ENCODE results near the gene LILRA6.
"Not testable (repeated sequence)": the region's sequence is repeated elsewhere in the genome, so short reads cannot be mapped to it uniquely, and the experiment has no call there.

Gene LILRA6

GRCh38 chr19:54282686-54283470, 40.3 kb upstream of the LILRA6 start:
- H3K27ac ChIP-seq (ENCODE audit: low read depth, low read length), result no peak overlapping the region
- no peak overlapping the region for H3K23ac ChIP-seq (ENCODE audit: low read length)
- no peak for DNase-seq
- H3K79me1 ChIP-seq (ENCODE audit: low read length), result no peaks in the 10 kb centered on the region
- H3K4me3 ChIP-seq (ENCODE audit: low read length), result no peak overlapping the region
- no peak overlapping the region for H2BK120ac ChIP-seq (ENCODE audit: low read depth, low read length)
- no peak overlapping the region for H2BK5ac ChIP-seq (ENCODE audit: low read length)
- H3K27me3 ChIP-seq (ENCODE audit: insufficient read depth, low read length, poor library complexity), result no peaks in the 10 kb centered on the region
- H3K36me3 ChIP-seq (ENCODE audit: control insufficient read depth, insufficient read depth, low read length), result no peaks in the 10 kb centered on the region
- H3K79me2 ChIP-seq (ENCODE audit: control insufficient read depth, insufficient read depth, low read length), result no peaks in the 10 kb centered on the region
- no peak overlapping the region for H4K8ac ChIP-seq (ENCODE audit: low read depth, low read length)
- no peak overlapping the region for H2AK5ac ChIP-seq (ENCODE audit: low read length)
- no CpG with 5 or more reads among the region's 9 CpGs for WGBS (ENCODE audit: extremely low coverage, insufficient coverage, low lambda C conversion rate)
- H2BK15ac ChIP-seq (replicated peaks; ENCODE audit: low read depth), result no peak overlapping the region
- H3K4me2 ChIP-seq (ENCODE audit: low read length), result no peak overlapping the region
- H3K4me1 ChIP-seq (ENCODE audit: control insufficient read depth, low read depth, low read length), result no peaks in the 10 kb centered on the region
- H3K4ac ChIP-seq (ENCODE audit: low read depth, low read length), result no peak overlapping the region
- no peak overlapping the region for H4K5ac ChIP-seq (ENCODE audit: low read length)
- no peak overlapping the region for H3K18ac ChIP-seq (ENCODE audit: low read length)
- H3K9ac ChIP-seq (ENCODE audit: low read length), result no peak overlapping the region
- H3K56ac ChIP-seq (ENCODE audit: low read length), result no peak overlapping the region

DNA sequence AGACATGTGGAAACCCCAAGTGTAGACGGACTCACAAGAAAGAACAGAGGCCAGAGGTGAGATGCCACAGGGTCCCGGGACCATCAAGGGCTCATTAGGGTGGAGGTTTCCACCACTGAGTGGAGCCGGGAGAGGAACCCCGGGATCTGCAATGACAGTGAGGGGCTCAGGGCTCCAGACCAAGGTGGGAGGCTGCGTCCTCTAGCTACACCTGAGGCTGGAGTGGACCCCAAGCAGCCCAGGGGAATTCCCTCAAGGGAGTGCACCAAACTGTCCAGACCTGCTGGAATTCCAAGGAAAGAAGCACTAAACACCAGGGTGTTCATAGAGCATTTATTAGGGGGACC, 39.1 kb upstream of the LILRA6 start:
- H3K4me1 ChIP-seq (ENCODE audit: control insufficient read depth, low read depth, low read length); H3K9ac ChIP-seq (ENCODE audit: low read length); H4K5ac ChIP-seq (ENCODE audit: low read length); H2BK15ac ChIP-seq (replicated peaks; ENCODE audit: low read depth); H2BK5ac ChIP-seq (ENCODE audit: low read length); H2BK120ac ChIP-seq (ENCODE audit: low read depth, low read length); H3K23ac ChIP-seq (ENCODE audit: low read length); H3K27ac ChIP-seq (ENCODE audit: low read depth, low read length); H3K36me3 ChIP-seq (ENCODE audit: control insufficient read depth, insufficient read depth, low read length); H3K56ac ChIP-seq (ENCODE audit: low read length); H3K4me2 ChIP-seq (ENCODE audit: low read length); DNase-seq; H3K79me1 ChIP-seq (ENCODE audit: low read length); H4K8ac ChIP-seq (ENCODE audit: low read depth, low read length); H2AK5ac ChIP-seq (ENCODE audit: low read length); H3K79me2 ChIP-seq (ENCODE audit: control insufficient read depth, insufficient read depth, low read length); H3K4me3 ChIP-seq (ENCODE audit: low read length); H3K27me3 ChIP-seq (ENCODE audit: insufficient read depth, low read length, poor library complexity); H3K4ac ChIP-seq (ENCODE audit: low read depth, low read length); H3K18ac ChIP-seq (ENCODE audit: low read length): not testable (repeated sequence)
- WGBS (ENCODE audit: extremely low coverage, insufficient coverage, low lambda C conversion rate), result no CpG with 5 or more reads among the region's 5 CpGs

- Histone ChIP-seq H3K4me2 (ENCODE audit: low read length) (no peak within 1 kb of the TSS), H3K18ac (ENCODE audit: low read length) (no peak within 1 kb of the TSS), H3K9ac (ENCODE audit: low read length) (no peak within 1 kb of the TSS), H3K27ac (ENCODE audit: low read depth, low read length) (no peak within 1 kb of the TSS), H3K4me1 (ENCODE audit: control insufficient read depth, low read depth, low read length) (no peaks in the 10 kb centered on the region), H4K5ac (ENCODE audit: low read length) (no peak within 1 kb of the TSS), H3K4me3 (ENCODE audit: low read length) (no peak within 1 kb of the TSS), H3K36me3 (ENCODE audit: control insufficient read depth, insufficient read depth, low read length) (no peaks in the 10 kb centered on the region), H3K23ac (ENCODE audit: low read length) (no peak within 1 kb of the TSS), H2BK15ac (replicated peaks; ENCODE audit: low read depth) (no peak within 1 kb of the TSS), H2AK5ac (ENCODE audit: low read length) (no peak within 1 kb of the TSS), H4K8ac (ENCODE audit: low read depth, low read length) (no peak within 1 kb of the TSS), H3K27me3 (ENCODE audit: insufficient read depth, low read length, poor library complexity) (no peaks in the 10 kb centered on the region), H3K79me1 (ENCODE audit: low read length) (no peaks in the 10 kb centered on the region), H2BK120ac (ENCODE audit: low read depth, low read length) (no peak within 1 kb of the TSS), H3K56ac (ENCODE audit: low read length) (no peak within 1 kb of the TSS), H3K79me2 (ENCODE audit: control insufficient read depth, insufficient read depth, low read length) (no peaks in the 10 kb centered on the region), H2BK5ac (ENCODE audit: low read length) (no peak within 1 kb of the TSS), H3K4ac (ENCODE audit: low read depth, low read length) (no peak within 1 kb of the TSS)
- no CpG with 5 or more reads among the region's 12 CpGs for WGBS (ENCODE audit: extremely low coverage, insufficient coverage, low lambda C conversion rate)
- DNase-seq, result no peak
Observed at GRCh38 chr19:54281007-54281728, 38.6 kb upstream of the LILRA6 start, which contains the start of gene LILRB2. TSS of gene LILRB2 (minus strand) at chr19:54281110. CDS start at chr19:54280496, 614 bp downstream.

DNA sequence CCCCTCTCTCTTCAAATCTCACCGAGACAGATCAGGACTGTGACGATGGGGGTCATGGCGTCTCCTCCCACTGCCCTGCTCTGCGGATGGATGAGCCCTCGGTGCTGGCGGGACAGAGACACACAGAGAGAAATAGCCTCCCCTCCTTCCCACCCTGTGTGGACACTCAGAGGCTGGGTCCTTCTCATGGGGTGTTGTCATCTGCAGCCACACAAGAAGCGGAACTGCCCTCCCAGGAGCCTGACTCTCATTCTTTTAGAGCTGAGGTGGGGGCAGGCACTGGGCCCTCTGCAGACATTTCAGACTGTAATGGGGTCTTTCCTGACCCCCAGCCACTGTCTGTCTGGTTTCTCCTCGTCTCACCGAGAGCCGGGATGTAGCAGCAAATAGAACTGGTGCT, 37.9 kb upstream of the LILRA6 start:
- H3K36me3 ChIP-seq (ENCODE audit: control insufficient read depth, insufficient read depth, low read length); H3K27me3 ChIP-seq (ENCODE audit: insufficient read depth, low read length, poor library complexity); H2BK5ac ChIP-seq (ENCODE audit: low read length); H3K27ac ChIP-seq (ENCODE audit: low read depth, low read length); H3K4me1 ChIP-seq (ENCODE audit: control insufficient read depth, low read depth, low read length); H3K9ac ChIP-seq (ENCODE audit: low read length); H3K18ac ChIP-seq (ENCODE audit: low read length); H2AK5ac ChIP-seq (ENCODE audit: low read length); H3K23ac ChIP-seq (ENCODE audit: low read length); H2BK15ac ChIP-seq (replicated peaks; ENCODE audit: low read depth); H4K8ac ChIP-seq (ENCODE audit: low read depth, low read length); H3K4me2 ChIP-seq (ENCODE audit: low read length); H3K56ac ChIP-seq (ENCODE audit: low read length); H4K5ac ChIP-seq (ENCODE audit: low read length); H2BK120ac ChIP-seq (ENCODE audit: low read depth, low read length); DNase-seq; H3K79me2 ChIP-seq (ENCODE audit: control insufficient read depth, insufficient read depth, low read length); H3K79me1 ChIP-seq (ENCODE audit: low read length); H3K4ac ChIP-seq (ENCODE audit: low read depth, low read length); H3K4me3 ChIP-seq (ENCODE audit: low read length): not testable (repeated sequence)
- WGBS (ENCODE audit: extremely low coverage, insufficient coverage, low lambda C conversion rate), result no CpG with 5 or more reads among the region's 10 CpGs

GRCh38 chr19:54280025-54280424, 37.4 kb upstream of the LILRA6 start:
- H2BK120ac ChIP-seq (ENCODE audit: low read depth, low read length); H2BK15ac ChIP-seq (replicated peaks; ENCODE audit: low read depth); H3K56ac ChIP-seq (ENCODE audit: low read length); H3K79me2 ChIP-seq (ENCODE audit: control insufficient read depth, insufficient read depth, low read length); H3K36me3 ChIP-seq (ENCODE audit: control insufficient read depth, insufficient read depth, low read length); H3K79me1 ChIP-seq (ENCODE audit: low read length); H3K27me3 ChIP-seq (ENCODE audit: insufficient read depth, low read length, poor library complexity); H3K9ac ChIP-seq (ENCODE audit: low read length); DNase-seq; H3K4me2 ChIP-seq (ENCODE audit: low read length); H3K23ac ChIP-seq (ENCODE audit: low read length); H2BK5ac ChIP-seq (ENCODE audit: low read length); H4K8ac ChIP-seq (ENCODE audit: low read depth, low read length); H3K18ac ChIP-seq (ENCODE audit: low read length); H2AK5ac ChIP-seq (ENCODE audit: low read length); H4K5ac ChIP-seq (ENCODE audit: low read length); H3K27ac ChIP-seq (ENCODE audit: low read depth, low read length); H3K4me1 ChIP-seq (ENCODE audit: control insufficient read depth, low read depth, low read length); H3K4me3 ChIP-seq (ENCODE audit: low read length); H3K4ac ChIP-seq (ENCODE audit: low read depth, low read length): not testable (repeated sequence)
- WGBS (ENCODE audit: extremely low coverage, insufficient coverage, low lambda C conversion rate), result no CpG with 5 or more reads among the region's 4 CpGs
